GM12872 (cell line): ENCODE measurements around the gene CYP2U1.

ENCODE experiments used
- TF ChIP-seq, protein P1 (sequence below): IDR thresholded peaks from 3 replicates; pipeline ENCODE4 v1.5.1; 2011; ENCODE audit warnings: low read depth, mild to moderate bottlenecking, low read length, moderate library complexity; ENCODE audit not compliant: insufficient read depth

The CYP2U1 gene

DNA sequence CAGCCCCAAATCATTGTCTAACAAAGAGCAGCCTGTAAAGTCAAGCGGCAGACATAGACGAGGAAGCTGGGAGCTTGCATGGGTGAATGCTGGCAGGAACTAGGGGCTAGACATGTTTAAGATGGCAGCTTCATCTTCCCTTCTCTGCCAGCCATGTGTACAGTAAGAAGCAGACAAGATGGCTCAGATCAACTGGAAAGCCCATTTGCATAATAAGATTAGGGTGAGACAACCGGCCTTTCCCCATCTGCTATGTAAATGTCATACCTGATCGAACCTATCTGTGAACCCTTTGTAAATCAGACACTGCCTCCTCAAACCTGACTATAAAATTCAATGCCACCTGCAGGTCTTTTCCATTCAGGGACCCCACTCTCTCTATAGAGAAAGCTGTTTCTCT is 35.6 kb downstream of the CYP2U1 start:
- TF ChIP-seq, protein P1, sequence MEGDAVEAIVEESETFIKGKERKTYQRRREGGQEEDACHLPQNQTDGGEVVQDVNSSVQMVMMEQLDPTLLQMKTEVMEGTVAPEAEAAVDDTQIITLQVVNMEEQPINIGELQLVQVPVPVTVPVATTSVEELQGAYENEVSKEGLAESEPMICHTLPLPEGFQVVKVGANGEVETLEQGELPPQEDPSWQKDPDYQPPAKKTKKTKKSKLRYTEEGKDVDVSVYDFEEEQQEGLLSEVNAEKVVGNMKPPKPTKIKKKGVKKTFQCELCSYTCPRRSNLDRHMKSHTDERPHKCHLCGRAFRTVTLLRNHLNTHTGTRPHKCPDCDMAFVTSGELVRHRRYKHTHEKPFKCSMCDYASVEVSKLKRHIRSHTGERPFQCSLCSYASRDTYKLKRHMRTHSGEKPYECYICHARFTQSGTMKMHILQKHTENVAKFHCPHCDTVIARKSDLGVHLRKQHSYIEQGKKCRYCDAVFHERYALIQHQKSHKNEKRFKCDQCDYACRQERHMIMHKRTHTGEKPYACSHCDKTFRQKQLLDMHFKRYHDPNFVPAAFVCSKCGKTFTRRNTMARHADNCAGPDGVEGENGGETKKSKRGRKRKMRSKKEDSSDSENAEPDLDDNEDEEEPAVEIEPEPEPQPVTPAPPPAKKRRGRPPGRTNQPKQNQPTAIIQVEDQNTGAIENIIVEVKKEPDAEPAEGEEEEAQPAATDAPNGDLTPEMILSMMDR = no peak

DNA sequence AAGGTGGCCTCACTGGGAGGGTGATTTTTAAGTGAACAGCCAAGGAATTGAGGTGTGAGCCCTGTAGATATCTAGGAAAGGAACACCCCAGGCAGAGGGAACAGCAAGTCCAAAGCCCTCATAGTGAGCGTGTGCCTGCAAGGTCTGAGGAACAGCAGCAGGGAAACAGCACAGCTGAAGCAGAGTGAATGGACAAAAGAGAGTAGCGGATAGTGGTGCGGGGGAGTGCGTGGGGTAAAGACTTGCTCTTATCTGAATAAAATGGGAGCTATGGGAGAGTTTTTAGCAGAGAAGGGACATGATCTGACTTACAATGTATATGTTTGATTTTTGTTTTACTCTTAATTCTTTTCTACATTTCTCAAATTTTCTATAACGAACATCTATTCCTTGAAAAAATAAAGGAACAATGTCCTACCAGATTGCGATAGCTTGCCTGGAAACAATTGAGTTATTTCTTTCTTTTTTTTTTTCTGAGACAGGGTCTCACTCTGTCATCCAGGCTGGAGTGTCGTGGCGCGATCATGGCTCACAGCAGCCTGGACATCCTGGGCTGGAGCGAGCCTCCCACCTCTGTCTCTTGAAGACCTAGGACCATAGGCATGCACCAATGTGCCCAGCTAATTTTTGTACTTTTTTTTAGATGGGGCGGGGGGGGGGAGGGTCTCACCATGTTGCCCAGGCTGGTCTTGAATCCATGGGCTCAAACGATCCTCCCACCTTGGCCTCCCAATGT is 38.9 kb downstream of the CYP2U1 start:
- TF ChIP-seq, protein P1 = no peak

DNA sequence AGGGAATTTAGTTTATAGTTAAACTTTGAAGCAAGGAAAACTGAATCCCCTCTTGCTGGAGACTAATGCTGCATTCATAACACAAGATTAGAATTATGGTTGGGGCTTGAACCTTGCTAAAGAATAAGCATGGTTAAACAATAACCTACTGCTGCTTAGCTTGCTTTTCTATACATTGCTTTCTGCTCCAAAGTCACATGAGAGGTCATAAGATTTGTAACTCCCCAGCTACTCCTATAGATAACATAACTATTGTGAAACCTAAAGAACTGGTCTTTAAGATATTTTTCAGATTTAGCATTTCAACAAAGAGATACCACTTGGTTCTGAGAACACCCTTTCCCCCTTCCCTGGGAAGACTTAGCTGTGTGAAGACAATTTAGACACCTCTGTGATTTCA is 41.3 kb downstream of the CYP2U1 start:
- TF ChIP-seq, protein P1 = no peak

DNA sequence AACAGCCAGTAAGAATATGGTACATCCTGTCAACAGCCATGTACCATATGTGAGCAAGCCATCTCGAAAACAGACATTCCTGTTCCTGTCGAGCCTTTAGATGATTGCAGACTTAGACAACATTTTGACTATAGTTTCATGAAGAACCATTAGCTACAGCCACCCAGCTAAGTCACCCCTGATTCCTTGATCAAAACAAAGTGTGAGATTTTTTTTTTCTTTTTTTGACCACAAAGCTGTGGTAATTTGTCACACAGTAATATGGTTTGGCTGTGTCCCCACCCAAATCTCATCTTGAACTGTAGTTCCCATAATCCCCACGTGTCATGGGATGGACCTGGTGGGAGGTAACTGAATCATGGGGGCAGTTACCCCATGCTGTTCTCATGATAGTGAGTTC is 43.2 kb downstream of the CYP2U1 start:
- TF ChIP-seq, protein P1 = no peak

DNA sequence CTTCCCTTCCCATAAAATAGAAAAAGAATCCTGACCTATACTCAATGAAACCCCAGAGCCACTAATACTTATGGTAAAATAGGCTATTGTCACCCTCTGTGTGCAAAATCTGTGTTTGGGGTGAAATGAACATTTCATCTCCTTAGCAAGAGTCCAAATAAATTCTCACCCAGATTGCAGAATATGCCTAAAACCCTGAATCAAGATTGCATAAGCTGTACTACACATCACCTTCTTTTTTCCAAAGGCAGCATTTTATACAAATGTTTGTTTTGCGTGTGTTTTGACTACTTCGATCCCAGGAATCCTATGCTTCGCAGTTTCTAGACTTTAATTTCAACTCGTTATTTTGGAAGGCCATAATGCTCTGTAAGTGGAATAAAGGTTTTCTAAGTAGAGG is 46.1 kb downstream of the CYP2U1 start:
- TF ChIP-seq, protein P1 = no peak

DNA sequence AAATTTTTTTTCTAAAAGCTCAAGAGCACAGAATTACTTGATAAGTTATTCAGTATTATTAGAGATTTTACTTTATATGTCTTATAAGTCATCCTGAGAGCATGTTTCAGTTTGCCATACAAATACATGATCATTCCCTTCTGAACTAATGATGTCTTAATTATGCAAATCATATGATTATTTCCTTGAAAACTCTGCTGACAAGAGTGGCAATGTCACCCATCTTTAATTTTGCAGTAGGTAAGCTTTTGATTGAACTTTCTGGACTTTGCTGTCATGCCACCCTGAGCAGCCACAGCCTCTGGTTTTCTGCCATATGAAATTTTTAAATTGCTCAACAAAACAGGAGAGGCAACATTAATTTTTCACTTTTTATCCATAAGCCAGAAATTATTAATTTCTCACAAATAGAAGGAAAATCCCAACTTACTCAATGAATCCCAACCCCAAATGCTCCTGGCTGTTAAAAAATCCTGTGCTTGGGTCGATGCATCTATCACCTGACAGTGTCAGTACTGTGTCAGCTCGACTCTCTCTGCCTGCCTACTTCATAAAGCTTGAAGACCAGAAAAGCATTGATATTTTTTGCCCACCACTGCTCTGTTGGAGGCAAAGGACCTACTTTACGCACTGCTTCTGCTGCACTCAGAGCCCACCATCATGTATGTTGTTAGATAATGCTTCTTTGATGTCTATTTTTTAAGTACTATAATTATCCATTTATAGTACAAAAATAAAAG is 46.8 kb downstream of the CYP2U1 start:
- TF ChIP-seq, protein P1 = no peak

DNA sequence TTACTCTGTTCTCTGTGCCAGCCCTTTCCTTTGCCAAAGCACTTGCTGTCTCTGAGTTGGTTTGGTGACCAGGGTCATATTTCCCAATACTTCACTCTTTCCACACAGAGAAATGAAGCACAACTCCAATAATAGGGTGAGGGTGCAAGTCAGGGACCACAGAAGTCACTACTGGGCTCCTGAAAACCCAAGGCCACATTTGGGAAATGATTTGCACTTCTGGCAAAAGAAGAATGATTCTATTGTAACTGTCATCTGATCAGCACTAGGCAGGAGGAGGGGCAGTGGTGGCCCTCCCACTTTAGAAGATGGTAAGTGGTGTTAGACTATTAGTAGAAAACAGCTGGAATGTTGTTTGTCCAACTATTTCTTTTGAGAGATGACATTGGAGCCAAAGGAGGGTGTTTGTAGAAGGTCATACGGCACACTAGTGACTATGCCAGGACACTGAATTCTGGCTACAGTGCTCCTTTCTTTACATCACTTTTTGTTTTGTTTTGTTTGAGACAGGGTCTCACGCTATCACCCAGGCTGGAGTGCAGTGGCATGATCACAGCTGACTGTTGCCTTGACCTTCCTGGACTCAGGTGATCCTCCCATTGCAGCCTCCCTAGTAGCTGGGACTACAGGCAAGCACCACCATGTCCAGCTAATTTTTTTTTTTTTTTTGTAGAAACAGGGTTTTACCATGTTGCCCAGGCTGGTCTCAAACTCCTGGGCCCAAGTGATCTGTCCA is 47.5 kb downstream of the CYP2U1 start:
- TF ChIP-seq, protein P1 = no peak
